CD8-positive, alpha-beta memory T cell (primary cell): ENCODE results near the gene SLC22A1. TPM values are rescaled to one million over a fixed set of nuclear protein-coding genes. Genes with fewer than 3 reads are reported as not detected.
"Not testable (repeated sequence)": the region's sequence is repeated elsewhere in the genome, so short reads cannot be mapped to it uniquely, and the experiment has no call there.

Experiments
- CTCF ChIA-PET: fragments of 350-600 bp; sonication (Branson Sonifier 250); formaldehyde crosslinking; loops from one replicate; lab custom pipeline; 2021; ENCODE audit warnings: antibody characterized with exemption; lab: Charles Lee
- POLR2A ChIA-PET: fragments of 350-600 bp; sonication (Branson Sonifier 250); formaldehyde crosslinking; loops from one replicate; lab custom pipeline; 2021; ENCODE audit warnings: antibody characterized with exemption; lab: Charles Lee
- DNase-seq, 5 donors: peaks; one replicate each; pipeline versions ENCODE4 v3.0.0 to v3.0.0-alpha.2; 2020 to 2022; ENCODE audit warnings: mixed read lengths in 1 of 5
- H3K27ac ChIP-seq: one replicate; pipeline ENCODE4 v1.7.0; 2013; ENCODE audit warnings: low read depth, mild to moderate bottlenecking, low read length, moderate library complexity
- H3K27me3 ChIP-seq: 2 replicates; pipeline ENCODE4 v1.7.0; 2013; ENCODE audit warnings: low read length, mild to moderate bottlenecking; ENCODE audit not compliant: insufficient read depth, poor library complexity, severe bottlenecking
- H3K36me3 ChIP-seq: 2 replicates; pipeline ENCODE4 v1.7.0; 2013; ENCODE audit warnings: mild to moderate bottlenecking, low read length, moderate library complexity; ENCODE audit not compliant: insufficient read depth
- H3K4me1 ChIP-seq: 2 replicates; pipeline ENCODE4 v1.7.0; 2013; ENCODE audit warnings: mild to moderate bottlenecking, low read length, moderate library complexity; ENCODE audit not compliant: insufficient read depth
- H3K4me3 ChIP-seq: 2 replicates; pipeline ENCODE4 v1.7.0; 2013; ENCODE audit warnings: mild to moderate bottlenecking, low read length
- H3K9me3 ChIP-seq: 2 replicates; pipeline ENCODE4 v1.7.0; 2013; ENCODE audit warnings: mild to moderate bottlenecking, low read length
- H3K27ac Mint-ChIP-seq, 8 donors: one replicate each; pipeline ENCODE4 v1.8.0; 2020 to 2021; ENCODE audit warnings: mixed read lengths in 8 of 8, mild to moderate bottlenecking in 6 of 8, inconsistent platforms in 3 of 8, moderate library complexity in 3 of 8
- H3K27me3 Mint-ChIP-seq, 2 donors: one replicate each; pipeline ENCODE4 v1.8.0; 2020 to 2021; ENCODE audit warnings: mixed read lengths in 2 of 2, mild to moderate bottlenecking in 1 of 2, moderate library complexity in 1 of 2
- H3K36me3 Mint-ChIP-seq, 3 donors: one replicate each; pipeline ENCODE4 v1.8.0; 2020 to 2021; ENCODE audit warnings: mixed read lengths in 3 of 3, inconsistent platforms in 1 of 3, mild to moderate bottlenecking in 1 of 3
- H3K4me1 Mint-ChIP-seq, 3 donors: one replicate each; pipeline ENCODE4 v1.8.0; 2020 to 2021; ENCODE audit warnings: mixed read lengths in 3 of 3, inconsistent platforms in 1 of 3, mild to moderate bottlenecking in 1 of 3
- H3K4me3 Mint-ChIP-seq, 7 donors: one replicate each; pipeline ENCODE4 v1.8.0; 2020 to 2021; ENCODE audit warnings: mixed read lengths in 7 of 7, mild to moderate bottlenecking in 6 of 7, moderate library complexity in 4 of 7, inconsistent platforms in 2 of 7
- H3K9me3 Mint-ChIP-seq, 5 donors: one replicate each; pipeline ENCODE4 v1.8.0; 2020 to 2022; ENCODE audit warnings: mixed read lengths in 5 of 5, mild to moderate bottlenecking in 3 of 5, moderate library complexity in 2 of 5, inconsistent platforms in 1 of 5
- polyA plus RNA-seq: library from polyadenylated mRNA; unstranded; fragments of 300-500 nt; fragmentation: Illumina TruSeq; gene quantifications from one replicate; pipeline ENCODE4 v1.2.3, GENCODE V29; 2021
- total RNA-seq, 2 experiments: library from RNA; stranded (reverse); gene quantifications; one replicate each; pipeline ENCODE4 v1.2.3, GENCODE V29; 2021

SLC22A1 gene
- total and polyA plus RNA-seq, 3 experiments from 2014 or later = 0.13 to 0.49 (median 0.22) TPM

DNA sequence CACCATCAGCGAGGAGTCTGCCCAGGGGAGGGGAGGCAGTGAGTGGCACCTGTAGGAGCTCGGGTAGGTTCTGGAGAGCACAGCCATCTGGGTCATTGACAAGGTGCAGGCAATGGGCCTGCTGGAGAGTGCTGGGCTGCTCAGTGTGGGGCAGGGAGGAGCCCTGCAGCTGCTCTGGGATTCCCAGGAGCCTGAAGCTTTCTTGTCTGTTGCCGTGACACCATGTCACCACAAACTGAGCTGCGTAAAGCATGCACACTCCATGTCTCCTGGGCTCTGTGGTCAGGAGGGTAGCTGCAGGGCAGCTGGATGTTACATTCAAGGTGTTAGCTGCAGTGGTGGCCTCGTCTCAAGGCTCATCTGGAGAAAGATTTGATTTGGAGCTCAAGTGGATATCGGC lies 4.5 kb upstream of the SLC22A1 start:
- H3K9me3 Mint-ChIP-seq = no peaks in the 10 kb centered on the region

GRCh38 chr6:160118620-160119229 lies 2.9 kb upstream of the SLC22A1 start:
- Mint-ChIP-seq H3K9me3 (no peaks in the 10 kb centered on the region), H3K27me3 (no peaks in the 10 kb centered on the region), H3K4me3 (no peak overlapping the region), H3K36me3 (peaks cover 3 to 10% (median 10%) of the 10 kb centered on the region in 3 donors), H3K4me1 (no peaks in the 10 kb centered on the region), H3K27ac (no peak overlapping the region)
- Histone ChIP-seq H3K36me3 (no peaks in the 10 kb centered on the region), H3K4me1 (no peaks in the 10 kb centered on the region), H3K27ac (no peak overlapping the region), H3K4me3 (no peak overlapping the region), H3K27me3 (no peaks in the 10 kb centered on the region), H3K9me3 (no peaks in the 10 kb centered on the region)
- CTCF ChIA-PET = interaction anchor here (1.4 kb wide), 1 partner anchor 464 kb away, joined by 3 read pairs; no protein-coding TSS in a partner anchor
- POLR2A ChIA-PET = no interaction called here
- DNase-seq = no peak

More for the DNA sequence above, 4.5 kb upstream of the SLC22A1 start:
- Mint-ChIP-seq H3K27ac (no peak overlapping the region), H3K4me1 (no peaks in the 10 kb centered on the region), H3K27me3 (no peaks in the 10 kb centered on the region), H3K4me3 (no peak overlapping the region), H3K36me3 (peaks cover 10 to 21% (median 14%) of the 10 kb centered on the region in 3 donors)
- ChIA-PET CTCF (interaction anchor here (1.0 to 1.8 kb wide), 2 partner anchors 19 to 416 kb away, joined by 4 read pairs; no protein-coding TSS in a partner anchor), POLR2A (no interaction called here)
- no peaks in the 10 kb centered on the region for H3K4me1 ChIP-seq
- H3K9me3 ChIP-seq = no peaks in the 10 kb centered on the region
- H3K36me3 ChIP-seq = no peaks in the 10 kb centered on the region
- no peaks in the 10 kb centered on the region for H3K27me3 ChIP-seq
- H3K27ac ChIP-seq = no peak overlapping the region
- DNase-seq = no peak
- H3K4me3 ChIP-seq = no peak overlapping the region

DNA sequence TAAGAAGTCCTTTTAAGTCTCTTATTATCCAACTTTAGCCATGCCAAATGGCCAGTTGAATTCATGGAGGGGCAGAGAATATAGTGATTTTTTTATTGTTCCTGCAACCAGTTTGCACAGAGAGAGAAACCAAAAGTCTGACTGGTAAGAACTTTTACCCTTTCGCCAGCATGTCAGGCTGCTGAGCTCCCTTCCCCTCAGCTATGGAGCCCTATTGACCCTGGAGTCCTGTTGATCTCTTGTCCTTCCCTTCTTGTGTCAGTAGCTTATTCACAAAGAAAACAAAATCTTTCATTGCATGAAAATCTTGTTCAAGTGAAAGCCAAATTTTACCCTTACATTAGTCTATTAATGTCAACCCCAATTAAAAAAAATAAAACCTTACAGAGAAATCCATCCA lies 1.5 kb upstream of the SLC22A1 start:
- H3K36me3 ChIP-seq = no peaks in the 10 kb centered on the region
- H3K9me3 ChIP-seq = no peaks in the 10 kb centered on the region
- no peaks in the 10 kb centered on the region for H3K27me3 ChIP-seq
- peaks cover 2 to 10% (median 9%) of the 10 kb centered on the region in 3 donors for H3K36me3 Mint-ChIP-seq
- no peak overlapping the region for H3K27ac ChIP-seq
- ChIA-PET CTCF (interaction anchor here (1.4 kb wide), 1 partner anchor 465 kb away, joined by 3 read pairs; no protein-coding TSS in a partner anchor), POLR2A (no interaction called here)
- H3K4me1 ChIP-seq = no peaks in the 10 kb centered on the region
- H3K27ac Mint-ChIP-seq = peak overlapping the region in 1 of 8 donors; percentile 3
- no peak overlapping the region for H3K4me3 Mint-ChIP-seq
- H3K4me3 ChIP-seq = no peak overlapping the region
- no peaks in the 10 kb centered on the region for H3K9me3 Mint-ChIP-seq
- DNase-seq = no peak
- peaks cover 0 to 1% of the 10 kb centered on the region in 2 donors for H3K27me3 Mint-ChIP-seq
- H3K4me1 Mint-ChIP-seq = no peaks in the 10 kb centered on the region

GRCh38 chr6:160121981-160122380 lies 366 bp downstream of the SLC22A1 start:
- Histone ChIP-seq H3K36me3 (no peaks in the 10 kb centered on the region), H3K4me3 (no peak overlapping the region), H3K27me3 (no peaks in the 10 kb centered on the region), H3K27ac (no peak overlapping the region), H3K9me3 (no peaks in the 10 kb centered on the region), H3K4me1 (no peaks in the 10 kb centered on the region)
- H3K27ac Mint-ChIP-seq = no peak overlapping the region
- no peak overlapping the region for H3K4me3 Mint-ChIP-seq
- ChIA-PET CTCF (no interaction called here), POLR2A (no interaction called here)
- peaks cover 0 to 7% (median 7%) of the 10 kb centered on the region in 3 donors for H3K36me3 Mint-ChIP-seq
- H3K4me1 Mint-ChIP-seq = no peaks in the 10 kb centered on the region
- DNase-seq = no peak
- H3K9me3 Mint-ChIP-seq = no peaks in the 10 kb centered on the region
- H3K27me3 Mint-ChIP-seq = peaks cover 0 to 1% of the 10 kb centered on the region in 2 donors

DNA sequence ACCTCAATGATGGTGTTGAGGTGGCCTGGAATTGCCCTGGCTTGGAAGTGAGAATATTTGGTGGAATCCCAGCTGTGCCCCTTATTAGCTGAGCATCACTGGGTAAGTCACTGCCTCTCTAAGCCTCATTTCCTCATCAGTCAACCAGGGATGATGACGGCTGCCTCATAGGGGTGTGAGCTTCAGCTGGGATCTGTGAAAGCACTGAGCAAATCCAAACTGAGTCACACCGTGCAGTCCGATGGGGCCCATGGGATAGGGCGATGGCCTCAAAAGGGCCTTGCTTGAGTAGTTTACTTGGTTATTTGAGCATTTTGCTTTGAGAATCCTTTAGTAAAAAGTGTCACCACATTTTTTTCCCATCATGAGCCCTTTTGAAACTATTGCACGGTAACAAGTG lies 1.1 kb downstream of the SLC22A1 start:
- CTCF ChIA-PET = no interaction called here

DNA sequence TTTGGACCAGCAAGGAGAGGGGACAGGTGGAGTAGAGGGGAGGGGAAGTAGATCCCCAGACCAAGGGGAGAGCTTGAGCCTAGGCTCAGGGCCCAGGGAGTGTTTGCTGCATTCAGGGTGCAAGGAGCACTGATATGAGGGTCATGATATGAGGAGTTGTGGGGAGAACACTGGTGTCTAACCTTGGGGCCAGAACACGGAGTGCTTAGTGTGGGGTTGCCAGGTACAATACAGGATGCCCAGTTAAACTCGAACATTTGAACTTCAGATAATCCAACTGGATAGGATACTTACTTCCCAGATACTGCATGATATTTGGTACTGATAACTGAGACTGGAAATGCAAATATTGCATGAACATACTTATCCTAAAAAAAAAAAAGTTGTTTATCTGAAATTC lies 2.4 kb downstream of the SLC22A1 start:
- H3K27me3 ChIP-seq = no peaks in the 10 kb centered on the region
- Mint-ChIP-seq H3K27me3 (peaks cover 0 to 1% of the 10 kb centered on the region in 2 donors), H3K27ac (no peak overlapping the region), H3K4me3 (no peak overlapping the region), H3K9me3 (no peaks in the 10 kb centered on the region), H3K36me3 (peaks cover 0 to 7% (median 2%) of the 10 kb centered on the region in 3 donors), H3K4me1 (no peaks in the 10 kb centered on the region)
- ChIA-PET POLR2A (no interaction called here), CTCF (no interaction called here)
- no peak overlapping the region for H3K27ac ChIP-seq
- no peaks in the 10 kb centered on the region for H3K4me1 ChIP-seq
- no peak overlapping the region for H3K4me3 ChIP-seq
- no peaks in the 10 kb centered on the region for H3K9me3 ChIP-seq
- DNase-seq = no peak
- H3K36me3 ChIP-seq = no peaks in the 10 kb centered on the region

More for the DNA sequence above, 1.1 kb downstream of the SLC22A1 start:
- H3K27me3 Mint-ChIP-seq = peaks cover 0 to 1% of the 10 kb centered on the region in 2 donors
- peaks cover 0 to 7% (median 6%) of the 10 kb centered on the region in 3 donors for H3K36me3 Mint-ChIP-seq
- no peak overlapping the region for H3K4me3 ChIP-seq
- no peak overlapping the region for H3K27ac Mint-ChIP-seq
- no peak overlapping the region for H3K27ac ChIP-seq
- no peaks in the 10 kb centered on the region for H3K9me3 Mint-ChIP-seq
- no peak overlapping the region for H3K4me3 Mint-ChIP-seq
- POLR2A ChIA-PET = no interaction called here
- no peaks in the 10 kb centered on the region for H3K27me3 ChIP-seq
- no peaks in the 10 kb centered on the region for H3K4me1 ChIP-seq
- H3K4me1 Mint-ChIP-seq = no peaks in the 10 kb centered on the region
- H3K9me3 ChIP-seq = no peaks in the 10 kb centered on the region
- no peaks in the 10 kb centered on the region for H3K36me3 ChIP-seq
- no peak for DNase-seq

- ChIA-PET CTCF (no interaction called here), POLR2A (no interaction called here)
- Mint-ChIP-seq H3K4me1 (no peaks in the 10 kb centered on the region), H3K36me3 (peaks cover 0 to 2% (median 1%) of the 10 kb centered on the region in 3 donors), H3K27ac (peak overlapping the region in 1 of 8 donors; percentile 39), H3K4me3 (no peak overlapping the region), H3K9me3 (no peaks in the 10 kb centered on the region), H3K27me3 (peaks cover 0 to 1% of the 10 kb centered on the region in 2 donors)
- Histone ChIP-seq H3K4me3 (no peak overlapping the region), H3K27ac (no peak overlapping the region), H3K9me3 (no peaks in the 10 kb centered on the region), H3K36me3 (no peaks in the 10 kb centered on the region), H3K4me1 (no peaks in the 10 kb centered on the region), H3K27me3 (no peaks in the 10 kb centered on the region)
- DNase-seq = no peak
Measured at GRCh38 chr6:160124605-160125004, 3.0 kb downstream of the SLC22A1 start.

- H3K9me3 Mint-ChIP-seq, H3K27ac Mint-ChIP-seq, H3K4me1 Mint-ChIP-seq, H3K4me1 ChIP-seq, CTCF ChIA-PET, H3K27me3 ChIP-seq, H3K4me3 Mint-ChIP-seq, H3K27me3 Mint-ChIP-seq, H3K27ac ChIP-seq, H3K4me3 ChIP-seq, H3K9me3 ChIP-seq, H3K36me3 Mint-ChIP-seq, H3K36me3 ChIP-seq, DNase-seq, POLR2A ChIA-PET: not testable (repeated sequence)
Measured at GRCh38 chr6:160125105-160125504, 3.5 kb downstream of the SLC22A1 start.
